Dedifferentiated amniotic fluid mesenchymal stem cell (primary cell): ENCODE measurements around the gene MLLT11.
A peak's percentile ranks its signal among the peaks of the same experiment; 100 is the strongest.
"Not testable (repeated sequence)": the region's sequence is repeated elsewhere in the genome, so short reads cannot be mapped to it uniquely, and the experiment has no call there.

Experiments
- DNase-seq: peaks from one replicate; pipeline ENCODE4 v3.0.0-alpha.2; 2016; ENCODE audit errors: extremely low spot score

MLLT11 gene

DNA sequence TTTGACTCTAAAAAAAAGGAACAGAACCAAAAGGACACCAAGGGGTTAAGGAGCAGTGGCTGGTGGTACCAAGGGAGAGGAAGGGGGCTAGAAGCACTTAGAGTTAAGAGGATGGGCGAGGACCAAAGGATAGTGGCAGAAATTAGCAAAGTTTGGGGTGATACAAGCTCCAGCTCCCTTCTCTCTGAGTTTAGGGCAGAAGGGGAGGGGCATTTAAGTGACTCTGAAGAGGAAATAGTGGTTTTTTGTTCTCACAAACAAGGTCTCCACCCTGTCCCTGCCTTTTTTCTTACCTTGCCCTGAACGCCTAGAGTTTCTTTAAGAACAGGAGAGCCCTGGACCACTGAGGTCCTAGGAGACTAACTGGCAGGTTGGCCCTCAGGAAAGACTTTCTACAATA is 4.0 kb upstream of the MLLT11 start:
- no peak for DNase-seq

DNA sequence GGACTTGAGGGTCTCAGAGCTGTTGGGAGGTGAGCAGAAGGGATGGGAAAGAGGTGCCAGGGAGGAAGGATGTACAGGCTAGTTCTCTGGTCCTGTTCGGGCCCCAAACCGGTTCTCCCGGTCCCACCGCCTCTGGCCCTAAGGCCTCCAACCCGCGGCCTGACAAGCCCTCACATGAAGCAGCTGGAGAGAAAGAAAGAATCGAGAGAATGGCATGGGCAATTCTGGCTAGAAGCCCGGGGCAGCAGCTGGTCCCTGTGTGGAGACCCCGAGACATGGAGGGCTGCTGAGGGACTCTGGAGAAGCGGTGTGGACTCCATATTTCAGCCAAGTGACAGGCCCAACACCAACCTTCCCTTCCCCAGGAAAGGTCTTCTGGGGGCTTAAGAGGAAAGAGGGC is 1.5 kb upstream of the MLLT11 start:
- no peak for DNase-seq

DNA sequence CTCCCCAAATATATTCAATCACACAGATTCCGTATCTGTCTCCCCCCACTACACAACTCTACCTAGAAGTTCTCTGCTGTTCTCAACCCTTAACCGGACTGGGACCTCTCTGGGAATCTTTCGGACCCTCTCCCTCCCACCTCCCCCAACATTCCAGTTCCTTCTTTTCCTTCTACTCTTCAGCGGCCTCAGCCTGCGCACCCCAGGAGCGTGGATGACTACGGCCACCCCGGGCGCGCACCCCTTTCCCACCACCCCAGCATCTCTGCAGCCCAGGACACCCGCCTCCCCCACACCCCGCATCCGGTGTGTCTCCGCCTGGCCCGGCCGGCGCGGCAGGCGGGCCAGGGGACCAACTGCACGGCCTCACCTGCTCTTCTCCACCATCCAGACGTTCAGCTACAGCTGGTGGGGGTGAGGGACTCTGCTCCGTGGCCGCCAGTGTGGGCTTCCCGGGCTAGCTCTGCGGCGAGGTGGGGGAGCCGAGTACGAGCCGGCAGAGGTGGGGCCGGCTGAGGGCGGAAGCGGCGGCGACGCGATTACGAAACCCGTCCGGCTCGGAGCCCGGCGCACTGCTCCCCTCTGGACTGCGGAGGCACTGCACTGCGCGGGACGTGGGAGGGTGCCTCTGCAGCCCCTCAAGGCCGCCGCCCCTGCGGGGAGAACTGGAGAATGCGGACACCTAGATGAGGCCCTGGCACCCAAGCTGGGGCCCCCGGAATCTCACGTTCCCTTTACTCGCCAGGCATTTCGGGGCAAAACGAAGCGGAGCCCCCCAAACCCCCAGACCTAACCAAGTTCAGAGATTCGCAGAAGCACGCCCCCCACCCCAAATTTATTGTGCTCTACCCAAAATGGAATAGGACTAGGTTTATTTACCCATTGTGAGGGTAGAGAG is 839 bp upstream of the MLLT11 start, which contains the start of gene CDC42SE1:
CDC42SE1 (minus strand) TSS at position 514 of the 898 bp plus-strand sequence. CDS start 3,892 bp downstream, outside the sequence.
- DNase-seq, result peak; percentile 73

DNA sequence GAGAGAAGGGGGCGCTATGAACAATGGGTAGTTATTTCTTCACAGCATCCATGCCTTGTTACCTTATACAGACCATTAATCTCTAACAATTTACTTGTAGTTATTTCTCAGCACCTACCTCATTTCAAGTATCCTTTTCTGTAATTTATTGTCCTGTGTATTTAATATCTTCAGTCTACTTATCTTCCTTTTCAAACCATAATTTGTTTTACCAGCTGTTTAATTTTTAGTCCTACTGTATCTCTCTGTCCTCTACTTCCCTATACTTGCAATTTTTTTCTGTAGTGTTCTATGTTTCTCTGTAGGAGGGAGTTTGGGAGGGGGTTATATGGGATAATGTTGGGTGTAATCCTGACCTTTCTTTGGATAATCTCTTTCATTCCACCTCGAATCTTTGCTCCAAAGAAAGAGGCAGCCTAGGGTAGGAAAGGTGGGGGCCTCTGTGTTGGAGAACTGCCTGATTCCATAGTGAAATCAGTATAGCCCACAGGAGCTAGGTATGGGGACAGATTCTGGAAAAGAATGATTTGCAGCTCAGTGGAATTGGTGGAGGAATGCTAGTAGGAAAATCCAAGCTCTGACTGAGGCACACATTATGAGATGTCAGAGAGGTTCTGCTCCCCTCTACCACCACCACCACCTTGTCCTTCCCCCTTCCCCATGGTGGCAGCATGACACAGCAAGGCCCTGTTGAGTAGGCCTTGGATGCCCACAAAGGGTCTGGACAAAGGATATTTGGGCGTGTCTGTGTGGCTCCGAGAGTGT is 642 bp downstream of the MLLT11 start:
- no peak for DNase-seq

DNA sequence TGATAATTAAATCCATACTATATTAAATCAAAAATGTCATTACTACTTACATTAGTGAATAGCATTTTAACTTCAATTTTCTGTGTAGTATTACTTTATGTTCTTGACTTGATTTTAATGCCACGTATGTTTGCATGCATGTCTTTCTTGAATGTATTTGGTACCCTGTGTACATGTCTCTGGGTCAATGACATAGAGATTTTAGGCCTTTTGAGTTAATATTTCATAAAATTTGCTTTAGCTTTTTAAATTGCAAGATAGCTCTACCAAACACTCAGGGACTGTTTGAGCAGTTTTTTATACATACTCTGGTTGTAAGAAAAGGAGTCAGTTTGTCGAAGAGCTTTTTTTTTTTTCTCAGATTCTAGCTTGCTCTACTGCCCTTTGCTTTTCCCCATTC is 1.5 kb downstream of the MLLT11 start:
- no peak for DNase-seq

DNA sequence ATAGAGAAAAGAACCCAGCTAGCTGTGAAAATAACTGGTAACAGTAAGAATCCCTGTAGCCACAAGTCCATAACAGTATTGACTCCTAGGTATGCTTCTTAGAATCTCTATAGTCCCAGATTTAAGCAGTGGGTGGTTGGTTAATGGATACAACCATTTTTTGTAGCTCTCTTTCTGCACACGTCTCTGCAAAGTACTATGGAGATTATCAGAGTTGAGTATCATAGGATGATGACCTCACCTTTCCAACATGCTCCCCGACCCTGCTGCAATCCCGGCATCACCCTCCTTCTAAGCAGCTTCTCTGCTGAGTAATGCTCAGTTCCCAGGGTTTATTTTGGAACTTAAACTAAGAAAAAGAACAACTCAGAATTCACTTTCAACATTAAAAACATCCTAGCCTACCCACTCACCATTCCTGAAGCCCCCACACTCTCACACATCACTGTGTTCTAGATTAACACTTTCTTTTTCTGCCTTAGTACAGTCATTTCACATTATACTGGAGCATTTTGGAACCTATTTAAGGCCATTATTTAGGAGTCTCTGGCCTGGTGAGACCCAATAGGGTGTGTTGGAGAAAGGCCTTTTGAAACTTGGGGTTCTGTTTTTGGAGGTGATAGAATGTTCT is 2.7 kb downstream of the MLLT11 start:
- DNase-seq, result peak; percentile 80

DNA sequence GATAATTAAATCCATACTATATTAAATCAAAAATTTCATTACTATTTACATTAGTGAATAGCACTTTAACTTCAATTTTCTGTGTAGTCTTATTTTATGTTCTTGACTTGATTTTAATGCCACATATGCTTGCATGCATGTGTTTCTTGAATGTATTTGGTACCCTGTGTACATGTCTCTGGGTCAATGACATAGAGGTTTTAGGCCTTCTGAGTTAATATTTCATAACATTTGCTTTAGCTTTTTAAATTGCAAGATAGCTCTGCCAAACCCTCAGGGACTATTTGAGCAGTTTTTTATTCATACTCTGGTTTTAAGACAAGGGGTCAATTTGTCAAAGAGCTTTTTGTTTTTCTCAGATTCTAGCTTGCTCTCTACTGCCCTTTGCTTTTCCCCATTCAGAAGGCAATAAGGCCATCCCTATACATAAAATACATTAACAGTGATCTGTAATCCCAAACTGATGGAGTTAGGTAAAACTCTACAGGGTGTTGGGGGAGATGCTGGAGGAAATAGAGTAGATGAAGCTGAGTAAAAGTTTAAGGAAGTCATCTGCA is 5.0 kb downstream of the MLLT11 start:
- DNase-seq, result no peak

DNA sequence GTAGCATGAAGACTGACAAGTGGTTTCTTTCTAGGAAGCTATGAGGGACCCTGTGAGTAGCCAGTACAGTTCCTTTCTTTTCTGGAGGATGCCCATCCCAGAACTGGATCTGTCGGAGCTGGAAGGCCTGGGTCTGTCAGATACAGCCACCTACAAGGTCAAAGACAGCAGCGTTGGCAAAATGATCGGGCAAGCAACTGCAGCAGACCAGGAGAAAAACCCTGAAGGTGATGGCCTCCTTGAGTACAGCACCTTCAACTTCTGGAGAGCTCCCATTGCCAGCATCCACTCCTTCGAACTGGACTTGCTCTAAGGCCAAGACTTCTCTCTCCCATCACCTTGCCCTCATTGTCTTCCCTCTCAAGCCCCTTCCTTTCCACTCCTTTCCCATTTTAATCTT is 7.0 kb downstream of the MLLT11 start:
- no peak for DNase-seq

DNA sequence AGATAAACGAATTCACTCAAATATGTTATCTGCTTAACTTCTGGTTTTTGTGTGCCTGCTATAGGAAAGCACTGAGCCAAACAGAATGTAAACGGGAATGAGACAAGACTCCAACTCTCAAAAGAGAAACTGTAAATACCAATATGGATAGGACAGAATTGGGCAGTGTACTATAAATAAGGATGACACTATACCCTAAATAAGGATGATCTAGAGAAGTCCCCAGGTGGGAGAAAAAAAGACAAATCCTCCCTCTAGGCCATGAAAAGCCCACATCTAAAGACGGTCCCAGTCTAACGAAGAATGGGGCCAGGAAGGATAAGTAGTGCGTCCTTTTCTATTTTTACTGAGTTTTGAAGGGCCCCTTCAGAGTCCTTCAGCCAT is 8.9 kb downstream of the MLLT11 start:
- DNase-seq, result no peak

DNA sequence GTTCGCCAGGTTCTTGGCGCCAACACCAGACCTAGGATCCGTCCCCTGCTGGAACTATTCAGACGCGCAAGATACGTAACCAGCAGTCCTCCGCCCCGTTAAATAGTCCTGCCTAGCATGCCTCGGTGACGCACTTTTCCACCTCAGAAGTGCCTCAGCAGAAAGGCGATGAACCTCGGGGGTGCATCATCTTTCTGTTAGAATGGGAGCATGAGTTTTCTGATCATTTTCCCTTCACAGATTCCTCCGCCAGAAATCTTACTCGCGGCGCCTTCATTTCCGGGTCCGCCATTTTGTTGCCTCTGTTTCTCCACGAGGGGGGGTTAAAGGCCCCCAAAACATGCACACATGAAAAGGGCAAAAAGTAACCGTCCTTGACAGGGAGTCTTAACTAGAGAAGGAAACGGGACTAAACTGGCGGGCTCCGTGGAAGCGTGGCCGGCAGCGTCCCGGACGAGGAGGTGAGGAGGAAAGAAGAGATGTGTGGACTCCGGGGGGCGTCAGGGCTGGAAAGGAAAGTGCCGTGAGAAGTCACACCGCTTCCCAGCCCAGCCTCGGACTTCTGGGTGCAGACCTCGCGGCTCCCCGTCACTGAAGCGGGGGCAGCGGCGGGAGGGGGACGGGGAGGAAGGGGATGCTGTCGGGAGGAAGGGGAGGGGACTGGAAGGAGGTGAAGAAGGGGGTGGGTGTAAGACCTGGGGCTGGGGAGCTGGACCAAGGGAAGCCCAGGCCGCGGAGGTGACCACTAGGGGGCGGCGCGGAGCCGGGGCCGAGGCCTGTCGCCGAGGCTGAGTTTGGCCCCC is 10.5 kb downstream of the MLLT11 start, which contains the start of gene GABPB2:
GABPB2 (plus strand) TSS at position 288 of the 803 bp plus-strand sequence. CDS start 17,429 bp downstream, outside the sequence.
- DNase-seq, result peak; percentile 90

DNA sequence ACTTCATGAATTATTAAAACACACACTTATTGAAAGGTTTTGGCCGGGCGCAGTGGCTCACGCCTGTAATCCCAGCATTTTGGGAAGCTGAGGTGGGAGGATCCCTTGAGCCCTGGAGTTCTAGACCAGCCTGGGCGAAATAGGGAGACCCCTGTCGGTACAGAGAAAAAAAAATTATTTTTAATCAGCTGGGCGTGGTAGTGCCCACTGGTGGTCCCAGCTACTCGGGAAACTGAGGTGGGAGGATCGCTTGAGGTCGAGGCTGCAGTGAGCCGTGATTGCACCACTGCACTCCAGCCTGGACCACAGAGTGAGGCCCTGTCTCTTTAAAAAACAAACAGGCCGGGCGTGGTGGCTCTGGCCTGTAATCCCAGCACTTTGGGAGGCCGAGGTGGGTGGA is 12.0 kb downstream of the MLLT11 start:
- DNase-seq, result no peak

DNA sequence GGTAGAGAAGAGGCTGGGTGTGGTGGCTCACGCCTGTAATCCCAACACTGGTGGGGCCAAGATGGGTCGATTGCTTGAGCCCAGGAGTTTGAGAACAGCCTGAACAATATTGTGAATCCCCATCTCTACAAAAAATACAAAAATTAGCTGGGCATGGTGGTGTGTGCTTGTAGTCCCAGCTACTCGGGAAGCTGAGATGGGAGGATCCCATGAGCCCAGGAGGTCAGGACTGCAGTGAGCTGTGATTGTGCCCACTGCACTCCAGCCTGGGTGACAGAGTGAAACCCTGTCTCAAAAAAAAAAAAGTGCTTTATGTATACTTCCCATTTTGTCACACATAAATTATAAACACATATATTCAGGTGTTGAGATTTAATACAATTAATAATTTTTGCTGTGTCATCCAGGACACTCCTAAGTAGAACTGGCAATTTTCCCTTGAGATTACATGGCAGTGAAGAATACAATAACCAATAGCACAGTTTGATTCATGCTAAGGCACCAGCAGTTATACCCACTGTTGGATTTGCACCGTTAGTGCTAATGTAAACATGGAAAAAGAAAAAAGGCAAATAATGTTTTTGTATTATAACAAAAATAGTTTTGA is 25.9 kb downstream of the MLLT11 start:
- no peak for DNase-seq

DNA sequence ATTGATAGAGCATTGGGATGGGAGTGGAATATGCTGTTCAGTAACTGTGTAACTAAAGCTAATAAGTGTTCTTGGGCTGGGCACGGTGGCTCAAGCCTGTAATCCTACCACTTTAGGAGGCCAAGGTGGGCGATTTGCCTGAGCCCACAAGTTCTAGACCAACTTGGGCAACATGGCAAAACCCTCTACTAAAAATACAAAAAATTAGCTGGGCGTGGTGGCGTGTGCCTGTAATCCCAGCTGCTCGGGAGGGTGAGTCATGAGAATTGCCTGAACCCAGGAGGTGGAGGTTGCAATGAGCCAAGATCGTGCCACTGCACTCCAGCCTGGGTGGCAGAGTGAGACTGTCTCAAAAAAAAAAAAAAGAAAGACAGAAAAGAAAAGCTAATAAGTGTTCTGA is 37.2 kb downstream of the MLLT11 start:
- DNase-seq, result not testable (repeated sequence)

DNA sequence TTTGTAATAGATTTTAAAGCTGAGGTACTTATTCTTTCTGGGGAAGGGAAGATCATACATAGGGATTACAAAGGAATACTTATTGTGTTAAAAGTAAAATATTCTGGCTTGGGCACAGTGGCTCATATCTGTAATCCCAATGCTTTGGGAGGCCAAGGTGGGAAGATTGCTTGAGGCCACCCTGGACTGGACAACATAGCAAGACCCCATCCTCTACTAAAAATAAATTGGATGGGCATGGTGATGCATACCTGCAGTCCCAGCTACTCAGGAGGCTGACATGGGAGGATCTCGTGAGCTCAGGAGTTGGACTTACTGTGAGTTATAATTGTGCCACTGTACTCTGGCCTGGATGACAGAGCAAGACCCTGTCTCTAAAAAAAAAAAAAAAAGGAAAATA is 37.9 kb downstream of the MLLT11 start:
- DNase-seq, result no peak

DNA sequence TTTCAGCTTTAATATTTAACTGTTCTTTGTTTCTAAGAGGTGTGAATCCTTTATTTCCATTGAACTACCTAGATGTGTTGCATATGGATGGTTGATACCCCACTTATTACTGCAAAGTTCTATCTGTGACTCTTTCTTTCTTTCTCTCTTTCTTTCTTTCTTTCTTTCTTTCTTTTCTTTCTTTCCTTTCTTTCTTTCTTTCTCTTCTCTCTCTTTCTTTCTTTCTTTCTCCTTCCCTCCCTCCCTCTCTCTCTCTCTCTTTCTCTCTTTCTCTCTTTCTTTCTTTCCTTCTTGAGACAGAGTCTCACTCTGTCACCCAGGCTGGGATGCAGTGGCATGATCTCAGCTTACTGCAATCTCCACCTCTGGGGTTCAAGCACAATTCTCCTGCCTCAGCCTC is 44.4 kb downstream of the MLLT11 start:
- DNase-seq, result no peak

DNA sequence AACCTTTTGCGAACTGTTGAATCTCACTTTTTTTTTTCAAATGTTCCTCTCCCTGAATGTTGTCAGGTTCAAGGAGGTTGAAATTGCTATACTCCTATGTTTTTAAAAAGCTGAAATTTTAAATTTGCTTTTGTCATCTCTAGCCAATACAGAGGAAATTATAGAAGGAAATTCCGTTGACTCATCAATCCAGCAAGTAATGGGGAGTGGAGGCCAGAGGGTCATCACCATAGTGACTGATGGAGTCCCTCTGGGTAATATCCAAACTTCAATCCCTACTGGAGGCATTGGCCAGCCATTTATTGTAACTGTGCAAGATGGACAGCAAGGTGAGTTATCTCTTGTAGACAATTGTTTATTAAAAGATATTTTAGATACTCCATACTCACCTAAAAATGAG is 46.7 kb downstream of the MLLT11 start:
- no peak for DNase-seq

DNA sequence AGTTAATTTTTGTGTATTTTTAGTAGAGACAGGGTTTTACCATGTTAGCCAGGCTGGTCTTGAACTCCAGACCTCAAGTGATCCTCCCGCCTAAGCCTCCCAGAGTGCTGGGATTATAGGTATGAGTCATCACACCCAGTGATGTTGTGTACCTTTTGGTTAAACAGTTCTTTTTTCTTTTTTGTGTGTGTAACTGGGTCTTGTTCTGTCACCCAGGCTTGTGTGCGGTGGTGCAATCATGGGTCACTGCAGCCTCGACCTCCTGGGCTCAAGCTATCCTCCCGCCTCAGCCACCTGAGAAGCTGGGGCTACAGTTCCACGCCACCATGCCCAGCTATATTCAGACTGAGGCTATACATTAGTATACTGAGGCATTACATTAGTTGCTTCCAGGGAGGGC is 48.1 kb downstream of the MLLT11 start:
- no peak for DNase-seq

DNA sequence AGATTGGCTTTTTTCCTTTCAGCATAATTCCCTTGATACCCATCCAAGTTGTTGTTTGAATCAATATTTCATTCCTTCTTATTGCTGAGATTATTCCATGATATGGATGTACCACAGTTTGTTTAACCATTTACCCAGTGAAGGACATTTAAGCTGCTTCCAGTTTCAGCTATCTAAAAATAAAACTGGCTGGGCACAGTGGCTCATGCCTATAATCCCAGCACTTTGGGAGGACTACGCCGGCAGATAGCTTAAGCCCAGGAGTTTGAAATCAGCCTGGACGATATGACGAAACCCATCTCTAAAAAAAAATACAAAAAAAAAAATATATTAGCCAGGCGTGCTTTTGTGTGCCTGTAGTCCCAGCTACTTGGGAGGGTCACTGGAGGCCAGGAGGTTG is 53.7 kb downstream of the MLLT11 start:
- no peak for DNase-seq
